Neural cell (in vitro differentiated cells): ENCODE measurements around the gene RFNG. TPM values are rescaled to one million over a fixed set of nuclear protein-coding genes. Genes with fewer than 3 reads are reported as not detected.

Source experiments
- H2AFZ ChIP-seq: fragments of 200-600, 300-800 bp; sonication (generic), shearing (Covaris generic); 2 replicates; pipeline ENCODE4 v1.6.0; 2014; ENCODE audit warnings: low read depth, mild to moderate bottlenecking, antibody characterized with exemption, low read length, moderate library complexity
- H3F3A ChIP-seq: fragments of 200-600 bp; shearing (Covaris generic); 2 replicates; pipeline ENCODE4 v1.6.1; 2016; ENCODE audit warnings: mild to moderate bottlenecking, moderate library complexity, mixed read lengths, antibody characterized with exemption, low read length; ENCODE audit not compliant: insufficient read depth, poor library complexity, severe bottlenecking
- H3K27ac ChIP-seq: fragments of 200-600, 300-800 bp; sonication (generic), shearing (Covaris generic); 2 replicates; pipeline ENCODE4 v1.5.1; 2014; ENCODE audit warnings: mild to moderate bottlenecking, low read length, moderate library complexity
- H3K27me3 ChIP-seq: fragments of 300-800, 200-600 bp; sonication (generic), shearing (Covaris generic); 2 replicates; pipeline ENCODE4 v1.6.0; 2014; ENCODE audit warnings: mild to moderate bottlenecking, low read depth, low read length, moderate library complexity; ENCODE audit not compliant: insufficient read depth
- H3K36me3 ChIP-seq: fragments of 300-800, 200-600 bp; sonication (generic), shearing (Covaris generic); 2 replicates; pipeline ENCODE4 v1.5.1; 2014; ENCODE audit warnings: mild to moderate bottlenecking, antibody characterized with exemption, low read length, moderate library complexity; ENCODE audit not compliant: insufficient read depth
- H3K4me2 ChIP-seq: fragments of 300-800, 200-600 bp; sonication (generic), shearing (Covaris generic); 2 replicates; pipeline ENCODE4 v1.6.0; 2014; ENCODE audit warnings: mild to moderate bottlenecking, low read length
- H3K4me3 ChIP-seq: fragments of 300-800, 200-600 bp; sonication (generic), shearing (Covaris generic); 2 replicates; pipeline ENCODE4 v1.5.1; 2014; ENCODE audit warnings: mild to moderate bottlenecking, low read length, moderate library complexity
- H3K79me2 ChIP-seq: fragments of 200-600 bp; shearing (Covaris generic); replicated peaks from 2 replicates; pipeline ENCODE4 v1.6.0; 2014; ENCODE audit warnings: mild to moderate bottlenecking, low read length, moderate library complexity; ENCODE audit not compliant: insufficient read depth
- H3K9ac ChIP-seq: fragments of 300-800, 200-600 bp; sonication (generic), shearing (Covaris generic); 2 replicates; pipeline ENCODE4 v1.6.1; 2016; ENCODE audit warnings: mild to moderate bottlenecking, low read length, mixed read lengths
- H3K9me2 ChIP-seq: fragments of 200-600 bp; shearing (Covaris generic); 2 replicates; pipeline ENCODE4 v1.6.1; 2016; ENCODE audit warnings: mild to moderate bottlenecking, low read length, mixed read lengths; ENCODE audit not compliant: insufficient read depth
- H3K9me3 ChIP-seq: fragments of 200-600, 300-800 bp; sonication (generic), shearing (Covaris generic); 2 replicates; pipeline ENCODE4 v1.6.1; 2016; ENCODE audit warnings: mild to moderate bottlenecking, mixed run types, low read length, moderate library complexity, mixed read lengths
- H4K20me1 ChIP-seq: fragments of 200-600 bp; shearing (Covaris generic); 2 replicates; pipeline ENCODE4 v1.6.1; 2016; ENCODE audit warnings: mild to moderate bottlenecking, mixed run types; ENCODE audit not compliant: insufficient read depth
- CTCF ChIP-seq: fragments of 450-650 bp; IDR thresholded peaks from 2 replicates; pipeline ENCODE4 v1.5.1; 2014; ENCODE audit warnings: antibody characterized with exemption, mild to moderate bottlenecking, moderate library complexity; ENCODE audit not compliant: poor library complexity, severe bottlenecking
- EP300 ChIP-seq: fragments of 450-650 bp; conservative IDR thresholded peaks from 2 replicates; pipeline ENCODE4 v1.6.1; 2014; ENCODE audit warnings: antibody characterized with exemption, mild to moderate bottlenecking, moderate library complexity; ENCODE audit not compliant: poor library complexity, severe bottlenecking
- EZH2 ChIP-seq: fragments of 200-600, 300-800 bp; shearing (Covaris generic), sonication (generic); IDR thresholded peaks from 2 replicates; pipeline ENCODE4 v1.6.1; 2014; ENCODE audit warnings: antibody characterized with exemption, low read length, borderline replicate concordance, mild to moderate bottlenecking; ENCODE audit not compliant: insufficient read depth, poor library complexity, severe bottlenecking
- MXI1 ChIP-seq: fragments of 450-650 bp; conservative IDR thresholded peaks from 2 replicates; pipeline ENCODE4 v1.6.1; 2014; ENCODE audit warnings: antibody characterized with exemption, mild to moderate bottlenecking; ENCODE audit not compliant: poor library complexity, severe bottlenecking
- POLR2AphosphoS5 ChIP-seq: IDR thresholded peaks from 2 replicates; pipeline ENCODE4 v1.6.1; 2012
- RAD21 ChIP-seq: fragments of 450-650 bp; conservative IDR thresholded peaks from 2 replicates; pipeline ENCODE4 v1.6.1; 2014; ENCODE audit warnings: antibody characterized with exemption, mild to moderate bottlenecking, moderate library complexity
- TAF1 ChIP-seq: IDR thresholded peaks from 2 replicates; pipeline ENCODE4 v1.6.1; 2012; ENCODE audit warnings: low read depth
- polyA plus RNA-seq: library from polyadenylated mRNA; depleted of rRNA; stranded (reverse); fragments of >200 nt; gene quantifications from 2 replicates; pipeline ENCODE4 v1.2.3, GENCODE V29; 2014
- TF ChIP-seq, protein P1 (sequence below): IDR thresholded peaks from 2 replicates; pipeline ENCODE4 v1.6.1; 2012; ENCODE audit warnings: borderline replicate concordance

The RFNG gene
- polyA plus RNA-seq, 1 donor from 2014 or later, result 176 TPM

- H3K36me3 ChIP-seq, result no peaks in the 10 kb centered on the region
- H3K9me3 ChIP-seq, result no peaks in the 10 kb centered on the region
- no peak overlapping the region for H3K4me2 ChIP-seq
- H3K9me2 ChIP-seq, result no peaks in the 10 kb centered on the region
- no peak for TF ChIP-seq CTCF
- no peak overlapping the region for H3K27ac ChIP-seq
- peak overlapping the region; percentile 84 for H3K4me3 ChIP-seq
- H3K27me3 ChIP-seq, result no peaks in the 10 kb centered on the region
- no peaks in the 10 kb centered on the region for H3F3A ChIP-seq
- H3K9ac ChIP-seq, result peak overlapping the region; percentile 75
- no peaks in the 10 kb centered on the region for H4K20me1 ChIP-seq
- H3K79me2 ChIP-seq, result peaks cover 10% of the 10 kb centered on the region
- no peak overlapping the region for H2AFZ ChIP-seq
Measured at GRCh38 chr17:82050152-82050760, 1.4 kb downstream of the RFNG start.

GRCh38 chr17:82049521-82049971, 2.1 kb downstream of the RFNG start:
- Histone ChIP-seq H3K79me2 (peaks cover 10% of the 10 kb centered on the region), H3K27me3 (no peaks in the 10 kb centered on the region), H3K4me2 (no peak overlapping the region), H3F3A (no peaks in the 10 kb centered on the region), H3K4me3 (no peak overlapping the region), H2AFZ (no peak overlapping the region), H3K27ac (no peak overlapping the region), H3K36me3 (no peaks in the 10 kb centered on the region), H4K20me1 (no peaks in the 10 kb centered on the region), H3K9ac (no peak overlapping the region), H3K9me2 (no peaks in the 10 kb centered on the region), H3K9me3 (no peaks in the 10 kb centered on the region)
- no peak for TF ChIP-seq CTCF
- no peak for TF ChIP-seq RAD21
- no peak for TF ChIP-seq EZH2
- TF ChIP-seq, protein P1, sequence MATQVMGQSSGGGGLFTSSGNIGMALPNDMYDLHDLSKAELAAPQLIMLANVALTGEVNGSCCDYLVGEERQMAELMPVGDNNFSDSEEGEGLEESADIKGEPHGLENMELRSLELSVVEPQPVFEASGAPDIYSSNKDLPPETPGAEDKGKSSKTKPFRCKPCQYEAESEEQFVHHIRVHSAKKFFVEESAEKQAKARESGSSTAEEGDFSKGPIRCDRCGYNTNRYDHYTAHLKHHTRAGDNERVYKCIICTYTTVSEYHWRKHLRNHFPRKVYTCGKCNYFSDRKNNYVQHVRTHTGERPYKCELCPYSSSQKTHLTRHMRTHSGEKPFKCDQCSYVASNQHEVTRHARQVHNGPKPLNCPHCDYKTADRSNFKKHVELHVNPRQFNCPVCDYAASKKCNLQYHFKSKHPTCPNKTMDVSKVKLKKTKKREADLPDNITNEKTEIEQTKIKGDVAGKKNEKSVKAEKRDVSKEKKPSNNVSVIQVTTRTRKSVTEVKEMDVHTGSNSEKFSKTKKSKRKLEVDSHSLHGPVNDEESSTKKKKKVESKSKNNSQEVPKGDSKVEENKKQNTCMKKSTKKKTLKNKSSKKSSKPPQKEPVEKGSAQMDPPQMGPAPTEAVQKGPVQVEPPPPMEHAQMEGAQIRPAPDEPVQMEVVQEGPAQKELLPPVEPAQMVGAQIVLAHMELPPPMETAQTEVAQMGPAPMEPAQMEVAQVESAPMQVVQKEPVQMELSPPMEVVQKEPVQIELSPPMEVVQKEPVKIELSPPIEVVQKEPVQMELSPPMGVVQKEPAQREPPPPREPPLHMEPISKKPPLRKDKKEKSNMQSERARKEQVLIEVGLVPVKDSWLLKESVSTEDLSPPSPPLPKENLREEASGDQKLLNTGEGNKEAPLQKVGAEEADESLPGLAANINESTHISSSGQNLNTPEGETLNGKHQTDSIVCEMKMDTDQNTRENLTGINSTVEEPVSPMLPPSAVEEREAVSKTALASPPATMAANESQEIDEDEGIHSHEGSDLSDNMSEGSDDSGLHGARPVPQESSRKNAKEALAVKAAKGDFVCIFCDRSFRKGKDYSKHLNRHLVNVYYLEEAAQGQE, result no peak
- TF ChIP-seq TAF1, result no peak
- TF ChIP-seq POLR2AphosphoS5, result no peak
- no peak for TF ChIP-seq EP300
- TF ChIP-seq MXI1, result no peak
